ENCODE results near the gene SPATA24.

Gene SPATA24

DNA sequence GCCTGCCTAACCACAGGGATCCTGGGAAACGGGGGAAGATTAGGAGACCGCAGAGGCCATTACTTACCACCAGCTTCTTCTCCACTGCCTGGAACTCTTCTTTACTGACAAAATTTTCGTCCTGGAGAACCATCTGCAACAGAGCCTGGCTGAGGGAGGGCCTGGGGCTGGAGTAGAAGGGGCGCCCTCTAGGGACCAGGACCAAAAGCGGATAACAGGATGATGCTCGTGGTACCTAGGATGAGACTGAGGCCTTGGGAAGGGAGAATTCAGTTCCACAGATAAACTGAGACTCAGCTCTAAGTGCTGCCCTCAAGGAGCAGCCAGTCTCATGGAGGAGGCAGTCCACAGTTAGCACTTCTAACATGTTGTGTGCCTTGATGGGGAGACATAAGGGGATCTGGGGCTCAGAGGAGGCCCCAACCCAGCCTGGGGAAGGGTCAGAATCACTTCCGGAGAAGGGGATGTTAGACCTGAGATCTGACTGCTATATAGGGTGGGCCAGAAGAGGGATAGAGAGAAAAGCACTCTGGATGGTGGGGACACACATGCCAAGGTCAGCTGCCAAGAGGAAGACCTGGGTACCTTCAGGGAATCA lies 1.2 kb downstream of the SPATA24 start:
- H3K79me2 ChIP-seq (ENCODE audit: low read length), result peaks cover 8% of the 10 kb centered on the region; the same call in 1 of the 2 replicates
- H3K9ac ChIP-seq (ENCODE audit: low read length), result peak overlapping the region; percentile 84; the same call in 1 of the 2 replicates
- peak overlapping the region; percentile 96; the same call in 1 of the 2 replicates for H3K27ac ChIP-seq (ENCODE audit: low read length)
- peak overlapping the region; percentile 73; the same call in 1 of the 2 replicates for H3K4me3 ChIP-seq (ENCODE audit: low read length)
- H3K9me2 ChIP-seq (replicated peaks; ENCODE audit: insufficient read depth, low read length), result no peaks in the 10 kb centered on the region
- no peak overlapping the region for H2AFZ ChIP-seq (ENCODE audit: low read length)
- DNase-seq, result peak; percentile 31
- TF ChIP-seq CTCF (IDR thresholded peaks at IDR 0.05; ENCODE audit: low read length) (peak; percentile 67), EZH2 (optimal IDR thresholded peaks at IDR 0.05; ENCODE audit: low read depth, low read length) (no peak)
- no peaks in the 10 kb centered on the region for H3K36me3 ChIP-seq (replicated peaks; ENCODE audit: insufficient read depth, low read length)
- H3K4me1 ChIP-seq (ENCODE audit: low read length), result peaks cover 25% of the 10 kb centered on the region
- no peaks in the 10 kb centered on the region for H3K9me3 ChIP-seq (replicated peaks; ENCODE audit: insufficient read depth, low read length)
- H3K4me2 ChIP-seq (ENCODE audit: low read depth, low read length), result peak overlapping the region; percentile 98
- H3K27me3 ChIP-seq (replicated peaks; ENCODE audit: insufficient read depth, low read length), result no peaks in the 10 kb centered on the region
- peaks cover 17% of the 10 kb centered on the region for H3F3A ChIP-seq (ENCODE audit: insufficient read depth, low read length)
- no peaks in the 10 kb centered on the region for H4K20me1 ChIP-seq (ENCODE audit: insufficient read depth, low read length)

DNA sequence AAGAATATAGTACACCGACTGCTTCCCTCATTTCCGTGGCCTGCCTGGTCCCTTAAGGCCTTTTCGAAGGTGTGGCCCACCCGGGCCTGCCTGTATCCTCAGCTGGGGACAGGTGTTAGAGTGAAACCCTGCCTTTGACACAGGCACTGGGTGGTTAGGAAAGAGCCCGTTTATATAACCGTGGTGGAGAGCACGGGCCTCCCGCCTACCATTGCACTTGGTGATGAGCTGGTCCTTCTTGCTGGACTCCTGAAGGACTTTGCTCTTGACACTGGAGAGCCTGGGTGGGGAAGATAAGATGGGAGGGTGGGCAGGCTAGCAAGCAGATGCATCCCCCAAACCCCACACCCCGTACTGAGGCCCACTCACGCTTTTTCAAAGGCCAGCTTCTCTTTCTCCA lies 2.3 kb downstream of the SPATA24 start:
- H3K4me1 ChIP-seq (ENCODE audit: low read length), result peaks cover 16% of the 10 kb centered on the region
- no peaks in the 10 kb centered on the region for H3K27me3 ChIP-seq (replicated peaks; ENCODE audit: insufficient read depth, low read length)
- H3K79me2 ChIP-seq (ENCODE audit: low read length), result peaks cover 8% of the 10 kb centered on the region; the same call in 1 of the 2 replicates
- H3K27ac ChIP-seq (ENCODE audit: low read length), result no peak overlapping the region
- H2AFZ ChIP-seq (ENCODE audit: low read length), result no peak overlapping the region
- H4K20me1 ChIP-seq (ENCODE audit: insufficient read depth, low read length), result no peaks in the 10 kb centered on the region
- no peak for DNase-seq
- no peaks in the 10 kb centered on the region for H3K9me3 ChIP-seq (replicated peaks; ENCODE audit: insufficient read depth, low read length)
- H3K9me2 ChIP-seq (replicated peaks; ENCODE audit: insufficient read depth, low read length), result no peaks in the 10 kb centered on the region
- no peak overlapping the region for H3K4me3 ChIP-seq (ENCODE audit: low read length)
- H3K36me3 ChIP-seq (replicated peaks; ENCODE audit: insufficient read depth, low read length), result no peaks in the 10 kb centered on the region
- TF ChIP-seq CTCF (IDR thresholded peaks at IDR 0.05; ENCODE audit: low read length) (no peak), EZH2 (optimal IDR thresholded peaks at IDR 0.05; ENCODE audit: low read depth, low read length) (no peak), EZH2phosphoT487 (IDR thresholded peaks at IDR 0.05; ENCODE audit: low read length) (no peak)
- peaks cover 17% of the 10 kb centered on the region for H3F3A ChIP-seq (ENCODE audit: insufficient read depth, low read length)
- no peak overlapping the region for H3K4me2 ChIP-seq (ENCODE audit: low read depth, low read length)
- no peak overlapping the region for H3K9ac ChIP-seq (ENCODE audit: low read length)

DNA sequence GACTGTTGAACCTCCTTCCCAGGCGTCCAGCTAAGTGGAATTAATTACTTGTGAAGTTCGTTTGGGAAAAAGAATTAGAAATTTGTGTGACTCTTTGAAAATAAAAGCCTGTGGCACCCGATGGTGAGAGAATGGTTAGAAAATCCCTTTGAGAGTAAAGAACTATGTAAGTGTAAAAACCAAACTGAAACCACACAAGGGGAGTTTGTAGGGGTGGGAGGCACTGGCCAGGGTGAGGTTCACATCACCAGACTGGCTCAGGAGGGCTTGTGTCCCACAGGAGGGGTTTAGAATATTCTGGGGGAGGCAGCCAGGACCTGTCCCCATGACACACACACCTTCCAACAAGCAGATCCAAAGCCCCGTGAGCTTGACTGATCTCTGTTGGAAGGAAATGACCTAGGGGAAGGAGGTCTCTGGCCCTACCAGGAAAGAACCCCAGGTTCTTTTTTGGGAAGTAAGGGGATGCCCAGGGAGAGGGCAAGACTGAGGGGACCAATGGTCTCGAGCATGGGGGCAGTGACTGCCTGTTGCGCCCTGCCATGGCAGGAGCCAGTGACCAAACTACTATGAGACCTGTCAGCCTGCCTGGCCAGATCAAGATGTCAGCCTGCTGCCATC lies 4.3 kb downstream of the SPATA24 start:
- Histone ChIP-seq H3K79me2 (ENCODE audit: low read length) (peaks cover 22% of the 10 kb centered on the region), H3K4me1 (ENCODE audit: low read length) (peaks cover 13% of the 10 kb centered on the region), H4K20me1 (ENCODE audit: insufficient read depth, low read length) (no peaks in the 10 kb centered on the region), H3K27me3 (replicated peaks; ENCODE audit: insufficient read depth, low read length) (no peaks in the 10 kb centered on the region), H3K27ac (ENCODE audit: low read length) (no peak overlapping the region), H3K9ac (ENCODE audit: low read length) (no peak overlapping the region), H3K36me3 (replicated peaks; ENCODE audit: insufficient read depth, low read length) (no peaks in the 10 kb centered on the region), H3K4me2 (ENCODE audit: low read depth, low read length) (no peak overlapping the region), H3K9me2 (replicated peaks; ENCODE audit: insufficient read depth, low read length) (no peaks in the 10 kb centered on the region), H2AFZ (ENCODE audit: low read length) (no peak overlapping the region), H3K9me3 (replicated peaks; ENCODE audit: insufficient read depth, low read length) (no peaks in the 10 kb centered on the region), H3F3A (ENCODE audit: insufficient read depth, low read length) (peaks cover 17% of the 10 kb centered on the region), H3K4me3 (ENCODE audit: low read length) (no peak overlapping the region)
- DNase-seq, result no peak
- TF ChIP-seq EZH2 (optimal IDR thresholded peaks at IDR 0.05; ENCODE audit: low read depth, low read length) (no peak), CTCF (IDR thresholded peaks at IDR 0.05; ENCODE audit: low read length) (no peak), EZH2phosphoT487 (IDR thresholded peaks at IDR 0.05; ENCODE audit: low read length) (no peak)

Data from MM.1S (cell line).